Choroid plexus epithelial cell (primary cell): ENCODE results near the gene PRMT3.
A peak's percentile ranks its signal among the peaks of the same experiment; 100 is the strongest.

ENCODE experiments used
- DNase-seq: peaks from one replicate; pipeline ENCODE4 v3.0.0-alpha.2; 2010; ENCODE audit warnings: low read depth
- H3K4me3 ChIP-seq: 2 replicates; pipeline ENCODE4 v1.5.1; 2011; ENCODE audit warnings: low read depth, mild to moderate bottlenecking, control low read depth, low read length, moderate library complexity
- CTCF ChIP-seq: conservative IDR thresholded peaks from 2 replicates; pipeline ENCODE4 v1.5.1; 2011; ENCODE audit warnings: low read depth, mild to moderate bottlenecking, control low read depth, inconsistent platforms, low read length, moderate library complexity

PRMT3 gene

GRCh38 chr11:20407344-20407743 lies 19.8 kb downstream of the PRMT3 start:
- no peak for DNase-seq
- TF ChIP-seq CTCF = no peak
- no peak overlapping the region for H3K4me3 ChIP-seq

DNA sequence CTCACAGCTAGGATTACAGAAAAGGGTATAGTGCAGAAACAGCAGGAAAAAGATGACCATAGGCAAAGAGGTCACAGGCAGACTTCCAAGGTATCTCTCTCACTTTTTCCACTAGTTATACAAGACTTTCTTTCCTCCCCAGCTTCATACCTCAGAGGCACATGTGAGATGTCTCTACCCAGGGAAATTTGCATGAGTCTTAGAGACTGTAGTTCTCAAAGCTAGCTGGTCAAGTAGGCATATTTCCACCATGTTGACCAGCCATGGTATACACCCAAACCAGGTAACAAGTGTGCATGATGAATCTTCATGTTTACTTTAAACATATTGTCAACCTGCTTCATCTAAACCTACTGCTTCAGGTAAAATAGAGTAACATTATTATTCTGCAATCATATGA lies 27.9 kb downstream of the PRMT3 start:
- TF ChIP-seq CTCF = no peak
- no peak overlapping the region for H3K4me3 ChIP-seq
- no peak for DNase-seq

- no peak for DNase-seq
- no peak for TF ChIP-seq CTCF
- no peak overlapping the region for H3K4me3 ChIP-seq
Measured at GRCh38 chr11:20417771-20418170, 30.3 kb downstream of the PRMT3 start.

DNA sequence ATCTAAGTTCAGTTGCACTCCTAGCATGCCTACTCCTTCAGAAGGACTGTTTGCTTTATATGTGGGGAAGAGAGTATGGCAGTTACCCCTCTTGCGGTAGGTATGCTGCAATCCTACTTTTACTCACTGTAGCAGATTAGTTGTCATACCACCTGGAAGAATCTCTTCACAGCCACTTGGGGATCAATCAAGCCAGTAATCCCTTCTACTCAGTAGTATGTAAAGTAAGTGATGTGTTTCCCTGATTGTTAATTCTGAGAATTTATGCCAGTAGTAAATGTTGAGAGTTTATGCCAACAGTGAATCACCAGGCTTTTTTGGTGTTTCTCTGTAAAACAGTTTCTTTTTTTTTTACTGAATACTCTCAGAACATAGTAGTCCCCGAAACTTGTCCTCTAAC lies 34.4 kb downstream of the PRMT3 start:
- TF ChIP-seq CTCF = no peak
- H3K4me3 ChIP-seq = no peak overlapping the region
- no peak for DNase-seq

- no peak for DNase-seq
- no peak for TF ChIP-seq CTCF
- no peak overlapping the region for H3K4me3 ChIP-seq
Measured at GRCh38 chr11:20429216-20429615, 41.7 kb downstream of the PRMT3 start.

- peak; percentile 7 for TF ChIP-seq CTCF
- no peak overlapping the region for H3K4me3 ChIP-seq
- DNase-seq = no peak
Measured at GRCh38 chr11:20438637-20439036, 51.1 kb downstream of the PRMT3 start.

- TF ChIP-seq CTCF = peak; percentile 55
- peak; percentile 68 for DNase-seq
- H3K4me3 ChIP-seq = no peak overlapping the region
Measured at GRCh38 chr11:20443596-20443995, 56.1 kb downstream of the PRMT3 start.
